ENCODE measurements around the gene SLC17A9.

GRCh38 chr20:63009045-63009961, 56.8 kb downstream of the SLC17A9 start:
- no peak for TF ChIP-seq POLR2AphosphoS5 (IDR thresholded peaks at IDR 0.05; ENCODE audit: borderline replicate concordance, low read depth, low read length)
- TF ChIP-seq EZH2 (IDR thresholded peaks at IDR 0.05): no peak

Data from SK-N-MC (cell line).